K562 (cell line): ENCODE results near the gene EXOC4. TPM values are rescaled to one million over a fixed set of nuclear protein-coding genes. Genes with fewer than 3 reads are reported as not detected.

Experiments used
- ATAC-seq: fragments of 200-7000 bp; cut with Tn5 transposase; 3 replicates; pipeline ENCODE4 v1.9.1; 2020; ENCODE audit warnings: moderate library complexity
- BruUV-seq: library from RNA; stranded (reverse); fragments of 400-500 nt; replicated peaks from 2 replicates; lab custom pipeline; 2021; lab: Mats Ljungman, UMichigan
- CTCF ChIA-PET: fragments of 300-600 bp; formaldehyde crosslinking; extraction: SDS; loops from one replicate; lab custom pipeline; 2021; ENCODE audit warnings: low intra/inter-chr PET ratio; lab: Yijun Ruan, JAX
- POLR2A ChIA-PET: fragments of 300-600, 350-650 bp; sonication (Branson Sonifier 250); formaldehyde crosslinking; extraction: SDS; loops from one replicate; lab custom pipeline; 2021; ENCODE audit warnings: antibody characterized with exemption, inconsistent platforms; lab: Yijun Ruan, JAX
- DNase-seq, 4 experiments: peaks; one replicate each; pipeline versions ENCODE4 v3.0.0 to v3.0.0-alpha.2; 2011 to 2018; ENCODE audit warnings: low spot score in 3 of 4, mixed read lengths in 3 of 4; ENCODE audit errors: extremely low read depth in 1 of 4
- FAIRE-seq: peaks from 2 replicates; lab custom pipeline; 2011; peaks lifted over from hg19 to GRCh38; lab: Jason Lieb, UNC
- H2AFZ ChIP-seq: 2 replicates; pipeline ENCODE4 v1.6.0; 2011; ENCODE audit warnings: low read depth, low read length, control low read depth, inconsistent platforms
- H3K27ac ChIP-seq: fragments of 200-600 bp; 3 replicates; pipeline ENCODE4 v1.8.0; 2011; ENCODE audit warnings: low read depth, mild to moderate bottlenecking, control low read depth, inconsistent platforms, low read length, moderate library complexity, mixed read lengths; ENCODE audit errors: extremely low read depth
- H3K27me3 ChIP-seq, 2 experiments: fragments of 300-600 bp in 1 of 2; 2 replicates in 1 of 2; 3 replicates in 1 of 2; pipeline versions ENCODE4 v1.6.0 to v1.8.0; 2011; ENCODE audit warnings: inconsistent platforms in 2 of 2, low read length in 2 of 2, mild to moderate bottlenecking in 1 of 2, mixed read lengths in 1 of 2, moderate library complexity in 1 of 2; ENCODE audit not compliant: control insufficient read depth in 2 of 2, insufficient read depth in 2 of 2
- H3K36me3 ChIP-seq: fragments of 300-600 bp; 3 replicates; pipeline ENCODE4 v1.8.0; 2011; ENCODE audit warnings: mild to moderate bottlenecking, low read length, inconsistent platforms; ENCODE audit not compliant: control insufficient read depth, insufficient read depth
- H3K4me1 ChIP-seq, 2 experiments: fragments of 200-600 bp in 1 of 2; replicated peaks in 1 of 2; 2 replicates in 1 of 2; 3 replicates in 1 of 2; pipeline versions ENCODE4 v1.5.1 to v1.8.0; 2011; ENCODE audit warnings: inconsistent platforms in 2 of 2, low read length in 2 of 2, mild to moderate bottlenecking in 1 of 2, mixed read lengths in 1 of 2, moderate library complexity in 1 of 2; ENCODE audit not compliant: control insufficient read depth in 2 of 2, insufficient read depth in 2 of 2
- H3K4me2 ChIP-seq: 2 replicates; pipeline ENCODE4 v1.6.1; 2011; ENCODE audit warnings: low read length, control low read depth, inconsistent platforms, mixed read lengths; ENCODE audit not compliant: insufficient read depth
- H3K4me3 ChIP-seq: fragments of 200-600 bp; sonication (generic), shearing (Covaris generic); 2 replicates; pipeline ENCODE4 v1.5.1; 2016; ENCODE audit warnings: control low read depth, inconsistent platforms
- H3K79me2 ChIP-seq: fragments of 200-600 bp; 3 replicates; pipeline ENCODE4 v1.8.0; 2011; ENCODE audit warnings: low read length, inconsistent platforms; ENCODE audit not compliant: control insufficient read depth, insufficient read depth
- H3K9ac ChIP-seq, 2 experiments: 2 replicates each; pipeline versions ENCODE4 v1.6.0 to v1.6.1; 2011; ENCODE audit warnings: low read depth in 2 of 2, low read length in 2 of 2, control low read depth in 1 of 2, inconsistent platforms in 1 of 2, mild to moderate bottlenecking in 1 of 2, mixed read lengths in 1 of 2; ENCODE audit not compliant: insufficient read depth in 1 of 2
- H3K9me1 ChIP-seq: one replicate; pipeline ENCODE4 v1.6.0; 2011; ENCODE audit warnings: inconsistent platforms, mild to moderate bottlenecking, low read length, moderate library complexity; ENCODE audit not compliant: control insufficient read depth, insufficient read depth
- H3K9me3 ChIP-seq: replicated peaks from 2 replicates; pipeline ENCODE4 v1.5.1; 2011; ENCODE audit warnings: low read depth, low read length, inconsistent platforms; ENCODE audit not compliant: control insufficient read depth, insufficient read depth
- H4K20me1 ChIP-seq: replicated peaks from 2 replicates; pipeline ENCODE4 v1.6.1; 2011; ENCODE audit warnings: low read length, inconsistent platforms, mixed read lengths; ENCODE audit not compliant: control insufficient read depth, insufficient read depth
- CHD4 ChIP-seq: fragments of 200-600 bp; sonication (generic); IDR thresholded peaks from 3 replicates; pipeline ENCODE4 v1.6.1; 2012; ENCODE audit warnings: low read depth, mild to moderate bottlenecking, mixed read lengths, low read length, inconsistent platforms; ENCODE audit not compliant: insufficient read depth, insufficient replicate concordance, poor library complexity, severe bottlenecking
- E2F1 ChIP-seq: sonication (generic); formaldehyde crosslinking; IDR thresholded peaks from 2 replicates; pipeline ENCODE4 v1.8.1; 2023; ENCODE audit warnings: mild to moderate bottlenecking, missing genetic modification reagents, moderate library complexity
- E2F5 ChIP-seq: sonication (generic); formaldehyde crosslinking; IDR thresholded peaks from 2 replicates; pipeline ENCODE4 v1.8.0; 2022; ENCODE audit warnings: mild to moderate bottlenecking, missing genetic modification reagents
- ETS2 ChIP-seq: IDR thresholded peaks from 2 replicates; pipeline ENCODE4 v1.6.1; 2016; ENCODE audit warnings: borderline replicate concordance, missing genetic modification characterization, mild to moderate bottlenecking, moderate library complexity, missing compliant biosample characterization; ENCODE audit not compliant: poor library complexity, severe bottlenecking
- FOXJ2 ChIP-seq: fragments of 200-800 bp; sonication (Bioruptor generic); IDR thresholded peaks from 2 replicates; pipeline ENCODE4 v1.6.1; 2016; ENCODE audit warnings: missing genetic modification characterization, missing compliant biosample characterization
- FOXM1 ChIP-seq, 2 experiments: fragments of 450-650 bp in 1 of 2; sonication (generic) in 1 of 2; formaldehyde crosslinking in 1 of 2; IDR thresholded peaks; 2 replicates each; pipeline versions ENCODE4 v1.6.1 to v1.9.0; 2017 to 2022; ENCODE audit warnings: low read depth in 2 of 2, mild to moderate bottlenecking in 2 of 2, missing genetic modification reagents in 1 of 2, moderate library complexity in 1 of 2
- FUS ChIP-seq: fragments of 200-400 bp; formaldehyde crosslinking; optimal IDR thresholded peaks from 2 replicates; pipeline ENCODE3; 2017; ENCODE audit warnings: low read depth, low read length
- KDM2B ChIP-seq: fragments of 250-450 bp; sonication (Bioruptor Pico); IDR thresholded peaks from 2 replicates; pipeline ENCODE4 v1.8.0; 2021; ENCODE audit warnings: mild to moderate bottlenecking, moderate library complexity
- NR2C2 ChIP-seq, 2 experiments: fragments of 200-800 bp in 1 of 2; sonication (Bioruptor generic) in 1 of 2; sonication (generic) in 1 of 2; formaldehyde crosslinking in 1 of 2; IDR thresholded peaks; 2 replicates each; pipeline versions ENCODE4 v1.6.1 to v1.8.0; 2016 to 2022; ENCODE audit warnings: mild to moderate bottlenecking in 1 of 2, missing compliant biosample characterization in 1 of 2, missing genetic modification characterization in 1 of 2, missing genetic modification reagents in 1 of 2
- PRMT5 ChIP-seq: sonication (generic); formaldehyde crosslinking; IDR thresholded peaks from 2 replicates; pipeline ENCODE4 v1.5.0; 2020; ENCODE audit warnings: missing genetic modification reagents
- RB1 ChIP-seq: fragments of 450-650 bp; IDR thresholded peaks from 2 replicates; pipeline ENCODE4 v1.6.1; 2017; ENCODE audit warnings: low read depth, mild to moderate bottlenecking
- SNRNP70 ChIP-seq: fragments of 200-400 bp; formaldehyde crosslinking; optimal IDR thresholded peaks from 2 replicates; pipeline ENCODE3; 2017; ENCODE audit warnings: low read depth, low read length
- TCF7L2 ChIP-seq: fragments of 150-350 bp; IDR thresholded peaks from 2 replicates; pipeline ENCODE4 v1.6.1; 2016; ENCODE audit warnings: low read depth, mild to moderate bottlenecking, low read length, moderate library complexity
- ZEB2 ChIP-seq: fragments of 450-650 bp; IDR thresholded peaks from 2 replicates; pipeline ENCODE4 v1.6.1; 2016
- WGBS: fragments of 100-300 bp; shearing (Covaris generic); methylation state at CpG from one replicate; pipeline ENCODE4 v1.1.6; 2016; ENCODE audit warnings: low coverage, mixed read lengths; ENCODE audit not compliant: insufficient coverage; ENCODE audit errors: missing lambda C conversion rate; 5-methylcytosine and 5-hydroxymethylcytosine counted together
- in situ Hi-C: fragments of 300-500 bp; cut with MboI; formaldehyde crosslinking; loops from 4 replicates; pipeline ENCODE4 v1.15.0; 2018; ENCODE audit warnings: inconsistent platforms, mixed read lengths
- intact Hi-C: fragments of 100-400 bp; cut with micrococcal nuclease; formaldehyde crosslinking; loops from 2 replicates; pipeline ENCODE4 v1.14.2; 2022
- polyA plus RNA-seq, 8 experiments: library from polyadenylated mRNA; depleted of rRNA in 4 of 8; stranded (reverse) in 5 of 8; unstranded in 3 of 8; fragments of >200 nt; fragmentation: Nextera tagmentation in 2 of 8; fragmentation: Illumina TruSeq in 1 of 8; extraction: Ambion mirVana in 2 of 8; extraction: Trizol in 1 of 8; gene quantifications; 2 replicates each; pipeline versions ENCODE4 v1.2.1 to v1.2.3, GENCODE V29; 2011 to 2014; ENCODE audit warnings: inconsistent platforms in 1 of 8, missing spikeins in 1 of 8
- total RNA-seq, 7 experiments: library from RNA; depleted of rRNA in 6 of 7; stranded (reverse); fragments of >200 nt in 6 of 7; fragmentation: Illumina TruSeq in 2 of 7; extraction: Trizol in 2 of 7; gene quantifications; 2 replicates each; pipeline versions ENCODE4 v1.2.1 to v1.2.3, GENCODE V29; 2011 to 2021; ENCODE audit warnings: low replicate concordance in 1 of 7
- TF ChIP-seq, protein P1 (sequence below): fragments of 250-450 bp; sonication (Bioruptor Pico); IDR thresholded peaks from 2 replicates; pipeline ENCODE4 v1.8.0; 2022; ENCODE audit warnings: inconsistent platforms, mild to moderate bottlenecking, moderate library complexity, borderline replicate concordance
- TF ChIP-seq, protein P2 (sequence below): IDR thresholded peaks from 2 replicates; pipeline ENCODE4 v1.6.1; 2016; ENCODE audit warnings: missing genetic modification characterization, missing compliant biosample characterization
- TF ChIP-seq, protein P3 (sequence below): fragments of 250-450 bp; sonication (Bioruptor Pico); IDR thresholded peaks from 2 replicates; pipeline ENCODE4 v1.6.1; 2021; ENCODE audit warnings: mild to moderate bottlenecking

EXOC4 gene
- total and polyA plus RNA-seq, 9 of the 15 experiments (the other 6 are each of a cell fraction or from before 2014, with no cell fraction given): 18.5 to 73.1 (median 46.6) TPM

DNA sequence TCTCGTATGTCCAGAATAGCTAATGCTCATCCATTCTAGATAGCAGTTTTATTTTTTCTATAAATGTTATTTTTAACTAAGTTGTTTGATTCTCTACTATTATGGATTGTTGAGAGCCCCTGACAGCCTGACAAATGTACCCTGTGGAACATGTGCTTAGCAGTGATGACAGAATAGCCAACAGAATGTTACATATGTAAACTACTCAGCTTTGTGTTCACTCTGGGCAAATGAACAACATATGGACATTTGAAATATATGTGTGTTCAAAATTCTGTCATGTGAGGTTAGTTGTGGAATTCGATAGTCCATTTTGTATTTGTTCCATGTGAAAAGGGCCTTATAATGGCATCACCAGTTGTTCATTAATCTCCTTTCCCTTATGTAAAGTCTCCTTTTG is 199.7 kb downstream of the EXOC4 start:
- H3K27ac ChIP-seq: no peak overlapping the region
- no peaks in the 10 kb centered on the region for H4K20me1 ChIP-seq
- WGBS: 61% methylated on average over 2 of the region's 2 CpGs
- H3K79me2 ChIP-seq: no peaks in the 10 kb centered on the region
- H3K9ac ChIP-seq: no peak overlapping the region
- intact Hi-C loops: no loop called here
- no peaks in the 10 kb centered on the region for H3K27me3 ChIP-seq
- DNase-seq: no peak
- CTCF ChIA-PET: no interaction called here
- H2AFZ ChIP-seq: no peak overlapping the region
- peak; percentile 32 for FAIRE-seq
- no peaks in the 10 kb centered on the region for H3K4me1 ChIP-seq
- H3K9me1 ChIP-seq: no peaks in the 10 kb centered on the region
- in situ Hi-C loops: no loop called here
- ATAC-seq: no peak
- no peak overlapping the region for H3K4me3 ChIP-seq
- POLR2A ChIA-PET: interaction anchor here (0.6 to 1.1 kb wide), 2 partner anchors 18 to 640 kb away, joined by 3 read pairs; no protein-coding TSS in a partner anchor
- no TSS peak for BruUV-seq
- H3K4me2 ChIP-seq: no peak overlapping the region
- H3K9me3 ChIP-seq: no peaks in the 10 kb centered on the region
- no peaks in the 10 kb centered on the region for H3K36me3 ChIP-seq
- TF ChIP-seq E2F5 (CRISPR knock-in tag) (no peak), FOXM1 (IDR thresholded peaks at IDR 0.05; ENCODE audit: low read depth) (no peak), FOXM1 (CRISPR knock-in tag; IDR thresholded peaks at IDR 0.05; ENCODE audit: low read depth) (no peak), TCF7L2 (no peak), RB1 (no peak), CHD4 (no peak), ZEB2 (no peak), KDM2B (CRISPR knock-in tag) (no peak), ETS2 (tag) (no peak), FUS (no peak), PRMT5 (CRISPR knock-in tag) (no peak), NR2C2 (CRISPR knock-in tag; IDR thresholded peaks at IDR 0.05) (no peak), NR2C2 (tag; IDR thresholded peaks at IDR 0.05) (no peak), E2F1 (CRISPR knock-in tag) (no peak), FOXJ2 (tag) (no peak), SNRNP70 (no peak)
- TF ChIP-seq, protein P1, sequence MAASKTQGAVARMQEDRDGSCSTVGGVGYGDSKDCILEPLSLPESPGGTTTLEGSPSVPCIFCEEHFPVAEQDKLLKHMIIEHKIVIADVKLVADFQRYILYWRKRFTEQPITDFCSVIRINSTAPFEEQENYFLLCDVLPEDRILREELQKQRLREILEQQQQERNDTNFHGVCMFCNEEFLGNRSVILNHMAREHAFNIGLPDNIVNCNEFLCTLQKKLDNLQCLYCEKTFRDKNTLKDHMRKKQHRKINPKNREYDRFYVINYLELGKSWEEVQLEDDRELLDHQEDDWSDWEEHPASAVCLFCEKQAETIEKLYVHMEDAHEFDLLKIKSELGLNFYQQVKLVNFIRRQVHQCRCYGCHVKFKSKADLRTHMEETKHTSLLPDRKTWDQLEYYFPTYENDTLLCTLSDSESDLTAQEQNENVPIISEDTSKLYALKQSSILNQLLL (CRISPR knock-in tag): no peak
- TF ChIP-seq, protein P2, sequence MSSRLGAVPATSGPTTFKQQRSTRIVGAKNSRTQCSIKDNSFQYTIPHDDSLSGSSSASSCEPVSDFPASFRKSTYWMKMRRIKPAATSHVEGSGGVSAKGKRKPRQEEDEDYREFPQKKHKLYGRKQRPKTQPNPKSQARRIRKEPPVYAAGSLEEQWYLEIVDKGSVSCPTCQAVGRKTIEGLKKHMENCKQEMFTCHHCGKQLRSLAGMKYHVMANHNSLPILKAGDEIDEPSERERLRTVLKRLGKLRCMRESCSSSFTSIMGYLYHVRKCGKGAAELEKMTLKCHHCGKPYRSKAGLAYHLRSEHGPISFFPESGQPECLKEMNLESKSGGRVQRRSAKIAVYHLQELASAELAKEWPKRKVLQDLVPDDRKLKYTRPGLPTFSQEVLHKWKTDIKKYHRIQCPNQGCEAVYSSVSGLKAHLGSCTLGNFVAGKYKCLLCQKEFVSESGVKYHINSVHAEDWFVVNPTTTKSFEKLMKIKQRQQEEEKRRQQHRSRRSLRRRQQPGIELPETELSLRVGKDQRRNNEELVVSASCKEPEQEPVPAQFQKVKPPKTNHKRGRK (tag): no peak
- TF ChIP-seq, protein P3, sequence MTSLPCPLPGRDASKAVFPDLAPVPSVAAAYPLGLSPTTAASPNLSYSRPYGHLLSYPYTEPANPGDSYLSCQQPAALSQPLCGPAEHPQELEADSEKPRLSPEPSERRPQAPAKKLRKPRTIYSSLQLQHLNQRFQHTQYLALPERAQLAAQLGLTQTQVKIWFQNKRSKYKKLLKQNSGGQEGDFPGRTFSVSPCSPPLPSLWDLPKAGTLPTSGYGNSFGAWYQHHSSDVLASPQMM (CRISPR knock-in tag): no peak
